Transverse colon (tissue), 4 donors: ENCODE measurements around the gene CNGA2. TPM values are rescaled to one million over a fixed set of nuclear protein-coding genes. Genes with fewer than 3 reads are reported as not detected.

Source experiments
- DNase-seq: peaks from one replicate; pipeline ENCODE4 v3.0.0-alpha.2; 2019
- H3K27ac ChIP-seq, 4 donors: fragments of 200-600 bp; sonication (generic); 2 replicates each; pipeline ENCODE4 v1.5.1; 2016 to 2018; ENCODE audit warnings: inconsistent platforms in 4 of 4
- H3K27me3 ChIP-seq: fragments of 200-600 bp; sonication (generic); 2 replicates; pipeline ENCODE4 v1.5.1; 2017; ENCODE audit warnings: inconsistent platforms
- H3K36me3 ChIP-seq, 4 donors: fragments of 200-600 bp; sonication (generic); 2 replicates each; pipeline ENCODE4 v1.5.1; 2017 to 2019; ENCODE audit warnings: inconsistent platforms in 4 of 4
- H3K4me1 ChIP-seq, 4 donors: fragments of 200-600 bp; sonication (generic); 2 replicates each; pipeline ENCODE4 v1.5.1; 2017 to 2020; ENCODE audit warnings: inconsistent platforms in 4 of 4
- H3K4me3 ChIP-seq, 4 donors: fragments of 200-600 bp; sonication (generic); 1 replicate in 1 of 4; 2 replicates in 3 of 4; pipeline versions ENCODE4 v1.5.1 to v1.6.1; 2017 to 2019; ENCODE audit warnings: inconsistent platforms in 4 of 4
- H3K9me3 ChIP-seq, 2 donors: fragments of 200-600 bp; sonication (generic); 2 replicates each; pipeline ENCODE4 v1.5.1; 2017 to 2019; ENCODE audit warnings: inconsistent platforms in 2 of 2
- EP300 ChIP-seq: sonication (generic); formaldehyde crosslinking; IDR thresholded peaks from one replicate; pipeline ENCODE4 v1.6.1; 2017; ENCODE audit warnings: antibody characterized with exemption, low read depth
- POLR2A ChIP-seq: fragments of 450-650 bp; IDR thresholded peaks from one replicate; pipeline ENCODE4 v1.6.1; 2016; ENCODE audit warnings: antibody characterized with exemption, mild to moderate bottlenecking, moderate library complexity
- POLR2AphosphoS5 ChIP-seq, 3 donors: sonication (generic); formaldehyde crosslinking; IDR thresholded peaks; one replicate each; pipeline ENCODE4 v1.6.1; 2016; ENCODE audit warnings: antibody characterized with exemption in 3 of 3
- WGBS, 2 donors: methylation state at CpG; one replicate each; pipeline ENCODE4 v1.1.5; 2018; ENCODE audit warnings: low coverage in 1 of 2; 5-methylcytosine and 5-hydroxymethylcytosine counted together
- in situ Hi-C, 4 donors: fragments of 200-750 bp; cut with MboI; loops; one replicate each; pipeline versions ENCODE4 v1.15.0 to v1.15.1; 2017; ENCODE audit warnings: low sequenced_read_pairs in 3 of 4, low pct_ligation_motif_present in 1 of 4, low pct_unique_long_range_greater_than_20kb in 1 of 4
- intact Hi-C: fragments of 100-400 bp; cut with DNase I; formaldehyde crosslinking; loops from one replicate; pipeline ENCODE4 v1.15.1; 2023; ENCODE audit warnings: low total_unique reads
- total RNA-seq, 4 donors: library from RNA; depleted of rRNA; stranded (reverse); fragments of >200 nt; gene quantifications; one replicate each; pipeline ENCODE4 v1.1.0, GENCODE V29; 2016
- TF ChIP-seq, protein P1 (sequence below), 5 experiments: fragments of 200-600 bp in 3 of 5; fragments of 450-650 bp in 2 of 5; sonication (generic) in 3 of 5; IDR thresholded peaks; 1 replicate in 2 of 5; 2 replicates in 3 of 5; pipeline ENCODE4 v1.5.1; 2016 to 2017; ENCODE audit warnings: antibody characterized with exemption in 5 of 5, inconsistent platforms in 3 of 5, mild to moderate bottlenecking in 2 of 5, moderate library complexity in 1 of 5

Gene CNGA2
- total RNA-seq, 4 donors from 2014 or later: not detected

DNA sequence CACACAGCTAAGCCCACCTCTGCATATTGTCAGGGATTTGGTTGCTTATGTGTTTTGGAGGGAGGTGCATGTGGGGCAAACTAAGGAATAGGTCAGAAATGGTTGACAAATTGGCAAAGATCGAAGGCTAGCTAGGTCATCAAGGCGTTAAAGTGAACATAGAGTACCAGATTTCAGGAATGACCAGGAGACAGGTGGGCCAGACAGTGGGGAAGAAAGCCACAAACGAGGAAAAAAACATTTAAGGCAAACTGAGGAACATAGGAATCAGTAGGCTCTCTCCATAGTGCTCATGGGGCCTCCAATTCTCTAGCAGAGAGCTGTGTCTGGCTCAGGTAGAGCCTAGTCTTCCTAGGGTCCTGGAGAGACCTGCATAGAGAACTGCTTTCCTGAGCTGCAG is 57.4 kb downstream of the CNGA2 start:
- no peaks in the 10 kb centered on the region for H3K27me3 ChIP-seq
- H3K4me1 ChIP-seq: no peaks in the 10 kb centered on the region
- TF ChIP-seq POLR2AphosphoS5 (IDR thresholded peaks at IDR 0.05) (no peak), POLR2A (no peak), EP300 (no peak)
- TF ChIP-seq, protein P1, sequence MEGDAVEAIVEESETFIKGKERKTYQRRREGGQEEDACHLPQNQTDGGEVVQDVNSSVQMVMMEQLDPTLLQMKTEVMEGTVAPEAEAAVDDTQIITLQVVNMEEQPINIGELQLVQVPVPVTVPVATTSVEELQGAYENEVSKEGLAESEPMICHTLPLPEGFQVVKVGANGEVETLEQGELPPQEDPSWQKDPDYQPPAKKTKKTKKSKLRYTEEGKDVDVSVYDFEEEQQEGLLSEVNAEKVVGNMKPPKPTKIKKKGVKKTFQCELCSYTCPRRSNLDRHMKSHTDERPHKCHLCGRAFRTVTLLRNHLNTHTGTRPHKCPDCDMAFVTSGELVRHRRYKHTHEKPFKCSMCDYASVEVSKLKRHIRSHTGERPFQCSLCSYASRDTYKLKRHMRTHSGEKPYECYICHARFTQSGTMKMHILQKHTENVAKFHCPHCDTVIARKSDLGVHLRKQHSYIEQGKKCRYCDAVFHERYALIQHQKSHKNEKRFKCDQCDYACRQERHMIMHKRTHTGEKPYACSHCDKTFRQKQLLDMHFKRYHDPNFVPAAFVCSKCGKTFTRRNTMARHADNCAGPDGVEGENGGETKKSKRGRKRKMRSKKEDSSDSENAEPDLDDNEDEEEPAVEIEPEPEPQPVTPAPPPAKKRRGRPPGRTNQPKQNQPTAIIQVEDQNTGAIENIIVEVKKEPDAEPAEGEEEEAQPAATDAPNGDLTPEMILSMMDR (IDR thresholded peaks at IDR 0.05): no peak
- 56% methylated on average over 3 of the region's 3 CpGs; no CpG with 5 or more reads in 1 of the 2 donors for WGBS, 2 donors
- intact Hi-C loops (no loop called here), in situ Hi-C loops (no loop called here)
- no peak overlapping the region for H3K4me3 ChIP-seq
- no peak overlapping the region for H3K27ac ChIP-seq
- no peak for DNase-seq
- no peaks in the 10 kb centered on the region for H3K36me3 ChIP-seq
- no peaks in the 10 kb centered on the region for H3K9me3 ChIP-seq

DNA sequence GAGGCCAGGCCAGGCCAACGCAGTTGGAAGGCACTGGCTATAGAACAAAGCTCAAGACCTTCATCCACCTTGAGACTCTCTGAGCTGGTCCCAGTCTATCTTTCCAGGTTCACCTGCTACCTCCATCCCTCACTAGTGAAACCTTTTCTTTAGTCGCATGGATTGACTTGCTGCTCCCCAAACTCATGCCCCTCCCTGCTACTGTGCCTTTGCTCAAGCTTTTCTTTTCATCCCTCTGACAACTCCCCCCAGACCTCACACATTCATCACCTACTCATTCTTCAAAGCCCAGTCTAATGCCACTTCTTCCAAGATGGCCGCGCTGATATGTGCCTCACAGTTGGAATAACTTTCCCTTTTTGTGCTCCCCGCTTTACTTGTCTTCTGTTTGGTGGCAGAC is 58.0 kb downstream of the CNGA2 start:
- WGBS, 2 donors: 78% methylated on average over 5 of the region's 5 CpGs; no CpG with 5 or more reads in 1 of the 2 donors
- no peak for TF ChIP-seq EP300
- no peak for TF ChIP-seq POLR2AphosphoS5 (IDR thresholded peaks at IDR 0.05)
- no peak for TF ChIP-seq POLR2A
- TF ChIP-seq, protein P1 (IDR thresholded peaks at IDR 0.05): no peak
- intact Hi-C loops (no loop called here), in situ Hi-C loops (no loop called here)
- Histone ChIP-seq H3K27me3 (no peaks in the 10 kb centered on the region), H3K4me3 (no peak overlapping the region), H3K4me1 (no peaks in the 10 kb centered on the region), H3K9me3 (no peaks in the 10 kb centered on the region), H3K27ac (no peak overlapping the region), H3K36me3 (no peaks in the 10 kb centered on the region)
- no peak for DNase-seq

DNA sequence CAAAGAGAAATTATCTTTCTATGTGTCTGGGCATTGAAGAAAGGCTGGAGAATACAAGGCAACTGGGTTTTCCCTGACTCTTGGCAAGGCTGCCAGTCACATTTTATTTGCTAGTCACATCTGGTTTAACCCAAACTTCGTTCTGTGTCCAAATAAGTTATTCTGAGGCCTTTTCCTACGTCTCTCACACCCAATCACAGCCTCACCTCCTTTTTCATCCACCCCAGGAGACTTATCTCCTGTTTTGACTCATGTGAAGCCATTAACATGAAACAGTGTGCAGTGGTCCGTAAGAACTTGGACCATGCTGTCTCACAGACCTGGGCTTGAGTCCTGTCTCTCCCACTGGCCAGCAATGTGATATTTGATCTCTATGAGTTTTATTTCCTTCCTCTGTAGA is 59.3 kb downstream of the CNGA2 start:
- WGBS, 2 donors: 33 to 52% methylated on average over 1 to 3 of the region's 3 CpGs
- in situ Hi-C loops (no loop called here), intact Hi-C loops (no loop called here)
- DNase-seq: no peak
- Histone ChIP-seq H3K27me3 (no peaks in the 10 kb centered on the region), H3K27ac (no peak overlapping the region), H3K4me1 (no peaks in the 10 kb centered on the region), H3K4me3 (no peak overlapping the region), H3K9me3 (no peaks in the 10 kb centered on the region), H3K36me3 (no peaks in the 10 kb centered on the region)
- TF ChIP-seq EP300 (no peak), POLR2A (no peak), POLR2AphosphoS5 (IDR thresholded peaks at IDR 0.05) (no peak)
- TF ChIP-seq, protein P1 (IDR thresholded peaks at IDR 0.05): no peak

Other genes with a start within 250 kb of the CNGA2 start
- gene PASD1, start 171.1 kb upstream of the CNGA2 start, total RNA-seq: not detected
- gene PRRG3, start 39.3 kb upstream of the CNGA2 start, total RNA-seq: 1 to 10 TPM in 2 of 4 donors, under 1 TPM in 1, not detected in 1; 0.68 to 3.2 (median 1.8) TPM
- gene FATE1, start 18.7 kb upstream of the CNGA2 start, total RNA-seq: not detected
- not detected for gene MAGEA4, start 178.1 kb downstream of the CNGA2 start, total RNA-seq
- 10 to 100 TPM; 31.4 to 81.0 (median 73.4) TPM for gene GABRE, start 239.9 kb downstream of the CNGA2 start, total RNA-seq